Activated naive CD8-positive, alpha-beta T cell (primary cell): ENCODE measurements around the gene INPP4B.

Experiments
- H3K27ac Mint-ChIP-seq: one replicate; pipeline ENCODE4 v1.8.0; 2021; ENCODE audit warnings: mixed read lengths
- H3K27me3 Mint-ChIP-seq: one replicate; pipeline ENCODE4 v1.8.0; 2021; ENCODE audit warnings: mixed read lengths
- H3K36me3 Mint-ChIP-seq: one replicate; pipeline ENCODE4 v1.8.0; 2021; ENCODE audit warnings: mixed read lengths
- H3K4me1 Mint-ChIP-seq: one replicate; pipeline ENCODE4 v1.8.0; 2021; ENCODE audit warnings: low read depth, mixed read lengths
- H3K4me3 Mint-ChIP-seq: one replicate; pipeline ENCODE4 v1.8.0; 2021; ENCODE audit warnings: mild to moderate bottlenecking, mixed read lengths
- H3K9me3 Mint-ChIP-seq: one replicate; pipeline ENCODE4 v1.8.0; 2021; ENCODE audit warnings: low read depth, mixed read lengths

Gene INPP4B

GRCh38 chr4:142567620-142568451 lies 278.3 kb downstream of the INPP4B start:
- Mint-ChIP-seq H3K9me3 (peaks cover 4% of the 10 kb centered on the region), H3K4me3 (peak overlapping the region; percentile 88), H3K4me1 (peaks cover 74% of the 10 kb centered on the region), H3K27ac (peak overlapping the region; percentile 95), H3K36me3 (peaks cover 5% of the 10 kb centered on the region), H3K27me3 (no peaks in the 10 kb centered on the region)

- Mint-ChIP-seq H3K27me3 (no peaks in the 10 kb centered on the region), H3K9me3 (peaks cover 4% of the 10 kb centered on the region), H3K4me1 (peaks cover 75% of the 10 kb centered on the region), H3K27ac (peak overlapping the region; percentile 95), H3K4me3 (peak overlapping the region; percentile 88), H3K36me3 (peaks cover 5% of the 10 kb centered on the region)
These were observed 278.9 kb downstream of the INPP4B start for GRCh38 chr4:142567199-142567598.

- H3K27ac Mint-ChIP-seq = peak overlapping the region; percentile 95
- no peaks in the 10 kb centered on the region for H3K27me3 Mint-ChIP-seq
- peaks cover 5% of the 10 kb centered on the region for H3K36me3 Mint-ChIP-seq
- H3K9me3 Mint-ChIP-seq = peaks cover 4% of the 10 kb centered on the region
- peak overlapping the region; percentile 88 for H3K4me3 Mint-ChIP-seq
- H3K4me1 Mint-ChIP-seq = peaks cover 71% of the 10 kb centered on the region
These were observed 279.3 kb downstream of the INPP4B start for GRCh38 chr4:142566777-142567176.

GRCh38 chr4:142566243-142566642 lies 279.9 kb downstream of the INPP4B start:
- Mint-ChIP-seq H3K27ac (peak overlapping the region; percentile 95), H3K4me1 (peaks cover 71% of the 10 kb centered on the region), H3K4me3 (peak overlapping the region; percentile 88), H3K36me3 (peaks cover 5% of the 10 kb centered on the region), H3K9me3 (peaks cover 4% of the 10 kb centered on the region), H3K27me3 (no peaks in the 10 kb centered on the region)

- peaks cover 4% of the 10 kb centered on the region for H3K9me3 Mint-ChIP-seq
- peak overlapping the region; percentile 88 for H3K4me3 Mint-ChIP-seq
- peaks cover 67% of the 10 kb centered on the region for H3K4me1 Mint-ChIP-seq
- H3K27ac Mint-ChIP-seq = peak overlapping the region; percentile 95
- peaks cover 4% of the 10 kb centered on the region for H3K36me3 Mint-ChIP-seq
- no peaks in the 10 kb centered on the region for H3K27me3 Mint-ChIP-seq
These were observed 280.3 kb downstream of the INPP4B start for GRCh38 chr4:142565771-142566170.

GRCh38 chr4:142563682-142564291 lies 282.3 kb downstream of the INPP4B start:
- H3K9me3 Mint-ChIP-seq = peaks cover 4% of the 10 kb centered on the region
- no peaks in the 10 kb centered on the region for H3K27me3 Mint-ChIP-seq
- H3K36me3 Mint-ChIP-seq = peaks cover 2% of the 10 kb centered on the region
- peak overlapping the region; percentile 87 for H3K27ac Mint-ChIP-seq
- H3K4me3 Mint-ChIP-seq = no peak overlapping the region
- H3K4me1 Mint-ChIP-seq = peaks cover 63% of the 10 kb centered on the region

- Mint-ChIP-seq H3K4me1 (peaks cover 52% of the 10 kb centered on the region), H3K4me3 (no peak overlapping the region), H3K27ac (peak overlapping the region; percentile 19), H3K9me3 (peaks cover 4% of the 10 kb centered on the region), H3K27me3 (no peaks in the 10 kb centered on the region), H3K36me3 (peaks cover 5% of the 10 kb centered on the region)
These were observed 286.1 kb downstream of the INPP4B start for GRCh38 chr4:142559986-142560385.

- Mint-ChIP-seq H3K27ac (no peak overlapping the region), H3K9me3 (no peaks in the 10 kb centered on the region), H3K27me3 (no peaks in the 10 kb centered on the region), H3K36me3 (peaks cover 3% of the 10 kb centered on the region), H3K4me1 (peaks cover 50% of the 10 kb centered on the region), H3K4me3 (no peak overlapping the region)
These were observed 287.2 kb downstream of the INPP4B start for GRCh38 chr4:142558851-142559250.

GRCh38 chr4:142557239-142557801 lies 288.8 kb downstream of the INPP4B start:
- Mint-ChIP-seq H3K27me3 (no peaks in the 10 kb centered on the region), H3K9me3 (no peaks in the 10 kb centered on the region), H3K27ac (peak overlapping the region; percentile 62), H3K36me3 (peaks cover 3% of the 10 kb centered on the region), H3K4me3 (peak overlapping the region; percentile 12), H3K4me1 (peaks cover 50% of the 10 kb centered on the region)

GRCh38 chr4:142556570-142557238 lies 289.4 kb downstream of the INPP4B start:
- H3K4me3 Mint-ChIP-seq = peak overlapping the region; percentile 12
- peaks cover 50% of the 10 kb centered on the region for H3K4me1 Mint-ChIP-seq
- peaks cover 3% of the 10 kb centered on the region for H3K36me3 Mint-ChIP-seq
- no peaks in the 10 kb centered on the region for H3K27me3 Mint-ChIP-seq
- H3K9me3 Mint-ChIP-seq = no peaks in the 10 kb centered on the region
- H3K27ac Mint-ChIP-seq = peak overlapping the region; percentile 62

GRCh38 chr4:142556048-142556447 lies 290.1 kb downstream of the INPP4B start:
- Mint-ChIP-seq H3K9me3 (no peaks in the 10 kb centered on the region), H3K4me1 (peaks cover 57% of the 10 kb centered on the region), H3K4me3 (no peak overlapping the region), H3K27me3 (no peaks in the 10 kb centered on the region), H3K36me3 (peaks cover 3% of the 10 kb centered on the region), H3K27ac (peak overlapping the region; percentile 38)

GRCh38 chr4:142554412-142554811 lies 291.7 kb downstream of the INPP4B start:
- peaks cover 65% of the 10 kb centered on the region for H3K4me1 Mint-ChIP-seq
- peaks cover 3% of the 10 kb centered on the region for H3K36me3 Mint-ChIP-seq
- no peaks in the 10 kb centered on the region for H3K9me3 Mint-ChIP-seq
- no peak overlapping the region for H3K4me3 Mint-ChIP-seq
- H3K27ac Mint-ChIP-seq = no peak overlapping the region
- no peaks in the 10 kb centered on the region for H3K27me3 Mint-ChIP-seq

GRCh38 chr4:142551517-142552305 lies 294.4 kb downstream of the INPP4B start:
- H3K4me3 Mint-ChIP-seq = no peak overlapping the region
- no peak overlapping the region for H3K27ac Mint-ChIP-seq
- no peaks in the 10 kb centered on the region for H3K9me3 Mint-ChIP-seq
- no peaks in the 10 kb centered on the region for H3K27me3 Mint-ChIP-seq
- H3K36me3 Mint-ChIP-seq = no peaks in the 10 kb centered on the region
- H3K4me1 Mint-ChIP-seq = peaks cover 58% of the 10 kb centered on the region

- Mint-ChIP-seq H3K27me3 (no peaks in the 10 kb centered on the region), H3K4me1 (peaks cover 50% of the 10 kb centered on the region), H3K4me3 (no peak overlapping the region), H3K36me3 (peaks cover 3% of the 10 kb centered on the region), H3K9me3 (peaks cover 4% of the 10 kb centered on the region), H3K27ac (no peak overlapping the region)
These were observed 295.1 kb downstream of the INPP4B start for GRCh38 chr4:142550965-142551364.
